Activated CD8-positive, alpha-beta memory T cell treated with anti-CD3 and anti-CD28 coated beads for 24 hours (primary cell): ENCODE results near the gene DAAM1.

ENCODE experiments used
- DNase-seq: peaks from one replicate; pipeline ENCODE4 v3.0.0-alpha.2; 2020

DAAM1 gene

GRCh38 chr14:59265808-59266207 is 77.3 kb downstream of the DAAM1 start:
- DNase-seq, result no peak

- DNase-seq, result no peak
Observed at GRCh38 chr14:59267046-59267445, 78.6 kb downstream of the DAAM1 start.

GRCh38 chr14:59268011-59268410 is 79.5 kb downstream of the DAAM1 start:
- DNase-seq, result no peak

GRCh38 chr14:59268858-59269257 is 80.4 kb downstream of the DAAM1 start:
- no peak for DNase-seq

- no peak for DNase-seq
Observed at GRCh38 chr14:59269466-59269865, 81.0 kb downstream of the DAAM1 start.

GRCh38 chr14:59271256-59271655 is 82.8 kb downstream of the DAAM1 start:
- no peak for DNase-seq

- DNase-seq, result no peak
Observed at GRCh38 chr14:59271734-59272133, 83.3 kb downstream of the DAAM1 start.

DNA sequence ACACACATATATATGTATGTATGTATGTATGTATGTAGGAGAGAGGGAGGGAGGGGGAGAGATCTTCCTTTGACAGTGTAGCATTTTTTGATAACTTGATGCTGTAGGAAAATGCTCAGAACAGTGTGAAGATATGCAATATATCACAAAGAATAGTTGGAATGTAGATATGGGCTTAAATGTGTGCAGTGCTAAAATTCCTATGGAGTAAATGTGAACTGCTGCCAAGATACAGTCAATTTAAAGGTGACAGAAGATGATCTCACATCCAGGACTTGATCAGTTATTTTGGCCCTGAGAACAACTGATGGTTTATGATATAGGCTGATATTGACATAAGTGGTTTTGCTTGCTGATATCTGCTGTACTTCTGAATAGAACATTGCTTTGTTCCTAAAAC is 84.2 kb downstream of the DAAM1 start:
- DNase-seq, result no peak

DNA sequence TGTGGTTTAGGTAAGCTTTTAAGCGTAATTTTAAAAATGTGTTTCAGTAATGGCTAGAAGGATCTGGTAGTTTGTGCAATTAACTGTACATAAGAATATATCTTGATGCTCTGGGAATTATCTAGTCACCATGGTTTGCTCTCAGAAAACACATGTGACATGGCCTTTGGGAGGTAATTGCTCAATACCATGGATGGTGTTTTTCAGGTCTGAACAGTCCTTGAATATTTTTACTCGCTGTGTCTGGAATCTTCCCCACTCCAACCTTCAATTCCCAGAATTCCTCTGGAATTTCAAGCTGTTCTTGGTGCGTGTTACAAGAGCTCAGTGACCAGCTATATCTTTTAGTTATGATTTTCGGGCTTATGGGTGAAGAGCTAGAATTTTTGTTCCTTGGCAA is 85.3 kb downstream of the DAAM1 start:
- DNase-seq, result no peak

GRCh38 chr14:59274991-59275391 is 86.5 kb downstream of the DAAM1 start:
- DNase-seq, result no peak

GRCh38 chr14:59275668-59276067 is 87.2 kb downstream of the DAAM1 start:
- DNase-seq, result no peak

GRCh38 chr14:59276235-59276634 is 87.8 kb downstream of the DAAM1 start:
- DNase-seq, result no peak

- no peak for DNase-seq
Observed at GRCh38 chr14:59277659-59278058, 89.2 kb downstream of the DAAM1 start.

GRCh38 chr14:59278111-59278510 is 89.6 kb downstream of the DAAM1 start:
- no peak for DNase-seq

- DNase-seq, result no peak
Observed at GRCh38 chr14:59280961-59281360, 92.5 kb downstream of the DAAM1 start.

- no peak for DNase-seq
Observed at GRCh38 chr14:59281609-59282377, 93.3 kb downstream of the DAAM1 start.

GRCh38 chr14:59282378-59282765 is 93.9 kb downstream of the DAAM1 start:
- DNase-seq, result no peak

DNA sequence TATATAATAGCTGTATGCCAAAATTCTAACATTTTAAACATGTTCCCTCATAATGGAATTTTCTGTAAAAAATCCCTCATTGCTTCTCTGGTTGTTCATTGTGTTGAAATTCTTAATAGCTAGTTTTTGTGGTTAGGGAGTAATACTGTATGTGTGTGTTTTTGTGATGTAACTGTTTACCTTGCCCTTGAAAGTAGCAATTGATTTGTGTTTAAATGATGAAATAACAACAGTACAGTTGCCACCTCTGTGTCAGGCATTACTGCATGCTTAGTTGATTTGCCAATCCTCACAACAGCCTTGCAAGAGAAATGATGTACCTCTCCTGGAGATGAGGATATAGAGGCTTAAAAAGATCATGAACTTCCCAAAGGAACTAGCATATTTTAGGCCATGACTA is 94.9 kb downstream of the DAAM1 start:
- no peak for DNase-seq

- DNase-seq, result no peak
Observed at GRCh38 chr14:59284059-59284458, 95.6 kb downstream of the DAAM1 start.

- no peak for DNase-seq
Observed at GRCh38 chr14:59292028-59292427, 103.6 kb downstream of the DAAM1 start.

DNA sequence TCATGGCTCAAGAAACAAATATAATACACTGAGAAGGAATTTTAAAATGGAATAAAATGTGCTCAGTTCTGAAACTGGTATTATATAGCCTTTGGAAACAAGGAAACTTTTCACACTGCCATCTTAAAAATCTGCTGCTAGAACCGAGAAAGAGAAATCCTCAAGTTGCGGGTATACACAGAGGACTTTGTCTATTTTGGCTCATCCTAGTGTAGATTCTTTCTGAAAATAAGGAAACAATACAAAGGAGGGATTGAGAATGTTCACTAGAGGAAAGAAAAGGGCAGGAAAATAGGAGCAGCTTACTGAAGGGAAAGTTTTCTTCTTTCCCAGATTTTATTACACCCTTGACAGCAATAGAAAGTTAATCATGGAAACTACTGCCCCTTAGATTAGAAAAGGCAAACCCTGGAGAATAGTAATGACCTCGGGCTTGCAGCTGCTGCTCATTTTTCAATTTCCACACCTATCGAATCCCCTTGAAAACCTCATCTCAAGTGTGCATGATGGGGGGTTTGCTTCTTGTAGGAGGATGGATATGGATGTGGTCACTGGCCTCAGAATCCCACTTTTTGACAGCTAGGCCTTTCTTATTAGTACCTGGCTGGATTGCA is 104.6 kb downstream of the DAAM1 start:
- DNase-seq, result no peak

- DNase-seq, result no peak
Observed at GRCh38 chr14:59293935-59294661, 105.6 kb downstream of the DAAM1 start.

DNA sequence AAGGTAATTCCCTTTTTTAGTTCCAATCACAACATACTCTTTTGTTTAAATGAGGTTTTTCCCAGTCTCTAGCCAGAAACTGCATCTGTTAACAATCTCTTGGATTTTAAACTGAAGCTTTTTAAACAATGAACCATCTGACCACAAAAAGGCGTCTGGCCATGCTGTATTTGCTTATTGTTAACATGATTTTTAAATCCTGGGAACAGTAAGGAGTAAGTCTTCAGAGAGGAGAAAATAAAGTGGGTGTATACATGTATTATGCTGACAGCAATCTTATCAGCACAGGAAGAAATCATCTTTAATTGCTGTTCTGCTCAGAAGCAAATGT is 106.2 kb downstream of the DAAM1 start:
- DNase-seq, result no peak

DNA sequence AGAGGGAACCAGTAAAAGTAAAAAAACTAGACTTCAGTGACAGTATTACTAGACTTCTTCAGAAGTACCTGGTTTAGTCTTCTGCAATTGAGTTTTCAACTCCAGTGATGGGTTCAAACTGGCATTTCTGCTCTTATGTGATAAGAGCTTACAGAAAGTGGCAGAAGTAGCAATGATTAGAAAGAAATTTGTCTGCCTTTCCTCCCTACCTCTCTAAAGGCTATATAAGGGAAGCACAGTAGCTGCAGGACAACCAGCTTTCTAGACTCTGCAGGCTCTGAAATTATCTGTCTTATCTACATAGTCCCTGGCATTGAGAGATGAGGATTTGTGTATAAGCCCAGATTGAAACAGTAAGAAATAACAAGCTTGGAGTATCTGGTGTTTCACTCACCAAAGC is 107.5 kb downstream of the DAAM1 start:
- no peak for DNase-seq
